AG10803 (cell line): ENCODE data around the gene ANKRD35.
"Not testable (repeated sequence)": the region's sequence is repeated elsewhere in the genome, so short reads cannot be mapped to it uniquely, and the experiment has no call there.

Source experiments
- DNase-seq: peaks from one replicate; pipeline ENCODE4 v3.0.0; 2010; ENCODE audit warnings: low read depth
- H3K4me3 ChIP-seq: 2 replicates; pipeline ENCODE4 v1.5.1; 2011; ENCODE audit warnings: mild to moderate bottlenecking, low read length, control low read depth
- TF ChIP-seq, protein P1 (sequence below): conservative IDR thresholded peaks from 2 replicates; pipeline ENCODE4 v1.5.1; 2011; ENCODE audit warnings: mild to moderate bottlenecking, low read length, control low read depth, inconsistent platforms

Gene ANKRD35

GRCh38 chr1:145885738-145886287 lies at the start of gene ANKRD35:
Gene ANKRD35, minus strand, starts transcription at chr1:145885866. Its CDS starts 108 bp downstream, at chr1:145885758.
- DNase-seq = peak; percentile 35
- TF ChIP-seq, protein P1, sequence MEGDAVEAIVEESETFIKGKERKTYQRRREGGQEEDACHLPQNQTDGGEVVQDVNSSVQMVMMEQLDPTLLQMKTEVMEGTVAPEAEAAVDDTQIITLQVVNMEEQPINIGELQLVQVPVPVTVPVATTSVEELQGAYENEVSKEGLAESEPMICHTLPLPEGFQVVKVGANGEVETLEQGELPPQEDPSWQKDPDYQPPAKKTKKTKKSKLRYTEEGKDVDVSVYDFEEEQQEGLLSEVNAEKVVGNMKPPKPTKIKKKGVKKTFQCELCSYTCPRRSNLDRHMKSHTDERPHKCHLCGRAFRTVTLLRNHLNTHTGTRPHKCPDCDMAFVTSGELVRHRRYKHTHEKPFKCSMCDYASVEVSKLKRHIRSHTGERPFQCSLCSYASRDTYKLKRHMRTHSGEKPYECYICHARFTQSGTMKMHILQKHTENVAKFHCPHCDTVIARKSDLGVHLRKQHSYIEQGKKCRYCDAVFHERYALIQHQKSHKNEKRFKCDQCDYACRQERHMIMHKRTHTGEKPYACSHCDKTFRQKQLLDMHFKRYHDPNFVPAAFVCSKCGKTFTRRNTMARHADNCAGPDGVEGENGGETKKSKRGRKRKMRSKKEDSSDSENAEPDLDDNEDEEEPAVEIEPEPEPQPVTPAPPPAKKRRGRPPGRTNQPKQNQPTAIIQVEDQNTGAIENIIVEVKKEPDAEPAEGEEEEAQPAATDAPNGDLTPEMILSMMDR = no peak
- peak within 1 kb of the TSS; percentile 74 for H3K4me3 ChIP-seq

DNA sequence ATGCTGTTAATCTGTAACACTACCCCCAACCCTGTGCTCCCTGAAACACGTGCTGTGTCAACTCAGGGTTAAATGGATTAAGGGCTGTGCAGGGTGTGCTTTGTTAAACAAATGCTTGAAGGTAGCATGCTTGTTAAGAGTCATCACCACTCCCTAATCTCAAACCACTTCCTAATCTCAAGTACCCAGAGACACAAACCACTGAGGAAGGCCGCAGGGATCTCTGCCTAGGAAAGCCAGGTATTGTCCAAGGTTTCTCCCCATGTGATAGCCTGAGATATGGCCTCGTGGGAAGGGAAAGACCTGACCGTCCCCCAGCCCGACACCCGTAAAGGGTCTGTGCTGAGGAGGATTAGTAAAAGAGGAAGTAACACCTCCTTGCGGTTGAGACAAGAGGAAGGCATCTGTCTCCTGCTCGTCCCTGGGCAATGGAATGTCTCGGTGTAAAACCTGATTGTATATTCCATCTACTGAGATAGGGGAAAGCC lies 46.9 kb upstream of the ANKRD35 start:
- not testable (repeated sequence) for DNase-seq, H3K4me3 ChIP-seq

- H3K4me3 ChIP-seq = peak overlapping the region; percentile 86
- TF ChIP-seq, protein P1 = no peak
- no peak for DNase-seq
Measured at GRCh38 chr1:145927916-145928643, 42.4 kb upstream of the ANKRD35 start.

DNA sequence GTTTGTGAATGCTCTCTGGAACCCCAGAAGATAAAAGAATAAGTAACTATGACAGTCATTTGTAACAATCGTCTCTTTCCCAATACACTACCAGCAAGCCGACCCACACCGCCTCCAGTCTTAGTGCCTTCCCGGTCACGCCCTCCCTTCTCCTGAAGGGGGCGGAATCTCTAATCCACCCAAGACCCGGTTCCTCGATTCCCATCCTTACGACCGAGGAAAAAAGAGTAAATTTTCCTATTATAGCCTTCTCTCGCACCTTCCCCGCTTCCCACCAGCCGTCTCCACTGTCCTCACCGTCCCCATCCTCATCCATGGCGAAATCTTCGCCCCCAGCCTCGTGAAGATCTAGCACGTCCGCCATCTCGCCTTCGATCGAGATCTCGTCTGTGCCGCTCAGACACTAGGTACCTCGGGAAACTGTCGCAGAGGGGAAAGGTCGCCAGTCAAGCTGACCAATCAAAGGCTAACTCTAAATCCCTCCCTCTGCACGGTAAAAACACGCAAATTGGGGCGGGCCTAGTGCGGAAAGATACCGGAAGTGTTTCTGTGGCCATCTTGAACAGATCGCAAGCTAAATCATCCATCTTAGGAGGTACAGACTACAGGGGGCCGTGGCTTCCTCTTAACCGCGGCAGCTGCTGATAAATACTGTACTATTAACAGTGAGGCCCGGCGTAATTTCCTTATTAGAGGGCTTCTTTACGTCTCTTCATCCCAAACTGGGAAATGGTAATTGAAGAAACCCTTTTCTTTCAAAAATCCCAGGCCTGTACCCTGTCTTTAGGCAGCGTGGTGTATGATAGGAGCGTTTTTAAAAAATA lies 41.6 kb upstream of the ANKRD35 start, which contains the start of gene RBM8A:
RBM8A (minus strand) TSS at position 422 of the 824 bp plus-strand sequence; CDS start at position 364, 58 bp downstream.
- peak; percentile 98 for DNase-seq
- TF ChIP-seq, protein P1 = peak; percentile 76
- H3K4me3 ChIP-seq = peak within 1 kb of the TSS; percentile 86

GRCh38 chr1:145926686-145927062 lies 41.0 kb upstream of the ANKRD35 start:
- no peak for DNase-seq
- H3K4me3 ChIP-seq = peak overlapping the region; percentile 86
- TF ChIP-seq, protein P1 = no peak

DNA sequence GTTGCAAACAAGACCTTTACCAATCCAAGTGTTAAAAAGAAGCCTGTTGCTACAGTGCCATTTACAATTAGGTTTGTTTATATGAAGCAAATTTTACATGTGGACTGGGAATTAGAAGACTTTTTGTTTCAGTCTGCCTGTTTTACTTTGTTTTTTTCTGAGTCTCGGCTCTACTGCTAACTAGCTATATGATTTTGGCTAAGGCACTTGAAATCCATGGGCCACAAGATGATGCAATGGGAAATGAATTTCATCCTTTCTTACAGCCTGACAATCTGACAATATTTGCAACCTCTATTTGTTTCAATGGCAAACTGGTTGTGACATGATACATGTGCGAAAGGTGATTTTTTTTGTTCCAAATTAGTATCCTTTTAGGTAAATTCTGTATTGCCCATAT lies 36.6 kb upstream of the ANKRD35 start:
- H3K4me3 ChIP-seq = no peak overlapping the region
- TF ChIP-seq, protein P1 = no peak
- peak; percentile 50 for DNase-seq

- DNase-seq, H3K4me3 ChIP-seq: not testable (repeated sequence)
Measured at GRCh38 chr1:145920297-145920696, 34.6 kb upstream of the ANKRD35 start.
